HG02938 (cell line): ENCODE results near the gene STK26.
"Not testable (repeated sequence)": the region's sequence is repeated elsewhere in the genome, so short reads cannot be mapped to it uniquely, and the experiment has no call there.

Experiments
- ATAC-seq: cut with Tn5 transposase; IDR thresholded peaks from one replicate; pipeline ENCODE4 v1.9.1; 2021; ENCODE audit warnings: mild to moderate bottlenecking, moderate library complexity; ENCODE audit not compliant: unreplicated experiment

STK26 gene

DNA sequence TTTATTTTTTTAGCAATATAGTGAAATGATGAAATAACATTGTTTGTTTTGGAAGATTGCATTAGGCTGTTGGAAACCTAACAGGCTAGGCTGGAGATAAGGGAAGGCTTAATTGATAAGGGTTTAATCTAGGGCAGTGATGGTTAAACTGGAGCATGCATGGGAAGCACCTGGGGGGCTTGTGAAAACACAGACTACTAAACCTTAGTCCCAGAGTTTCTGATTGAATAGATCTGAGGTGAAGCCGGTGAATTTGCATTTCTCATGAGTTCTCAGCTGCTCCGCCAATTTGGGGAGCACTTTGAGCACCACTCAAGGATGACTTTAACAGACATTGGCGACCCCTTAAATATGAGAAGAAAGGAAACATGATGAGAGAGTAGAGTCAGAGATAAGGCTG is 11.5 kb downstream of the STK26 start:
- no peak for ATAC-seq

DNA sequence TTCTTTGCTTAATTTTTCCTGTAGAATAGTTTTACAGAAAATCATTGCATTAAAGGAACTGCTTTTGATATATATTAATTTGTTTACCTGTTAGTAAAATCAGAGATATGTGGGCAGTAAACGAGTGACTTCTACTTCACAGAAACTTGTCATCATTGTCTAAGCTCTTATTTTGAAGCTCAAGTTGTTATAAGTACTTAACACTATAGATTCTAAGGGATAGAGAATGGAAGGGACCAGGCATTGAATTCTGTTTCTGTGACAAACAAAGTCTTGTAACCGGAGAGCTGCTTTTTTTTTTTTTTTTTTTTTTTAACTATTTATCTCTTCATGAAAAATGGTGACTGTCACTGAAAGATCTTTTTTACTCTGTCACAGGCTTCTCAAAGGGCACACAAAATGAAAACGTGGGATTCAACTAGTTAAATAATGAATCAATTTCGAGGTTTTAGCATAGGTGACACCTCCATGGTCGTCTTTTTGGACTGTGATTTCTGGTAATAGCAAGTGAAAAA is 14.4 kb downstream of the STK26 start:
- no peak for ATAC-seq

DNA sequence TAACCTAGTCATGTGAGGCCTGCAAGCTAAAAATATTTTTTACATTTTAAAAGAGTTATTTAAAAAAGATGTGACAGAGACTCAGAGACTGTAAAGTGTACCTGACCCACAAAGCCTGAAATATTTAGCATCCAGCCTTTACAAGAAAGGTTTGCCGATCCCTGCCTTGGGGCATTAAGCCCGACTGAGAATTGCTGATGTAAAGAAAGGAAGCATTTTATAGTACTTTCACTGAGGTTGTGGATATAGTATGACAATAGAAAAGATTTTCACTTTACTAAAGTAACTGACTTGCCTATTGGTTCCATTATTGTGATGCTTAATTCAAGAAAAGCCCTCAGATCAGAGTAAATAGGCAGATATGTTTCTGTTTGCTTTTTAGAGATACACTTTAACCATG is 17.0 kb downstream of the STK26 start:
- ATAC-seq: no peak

DNA sequence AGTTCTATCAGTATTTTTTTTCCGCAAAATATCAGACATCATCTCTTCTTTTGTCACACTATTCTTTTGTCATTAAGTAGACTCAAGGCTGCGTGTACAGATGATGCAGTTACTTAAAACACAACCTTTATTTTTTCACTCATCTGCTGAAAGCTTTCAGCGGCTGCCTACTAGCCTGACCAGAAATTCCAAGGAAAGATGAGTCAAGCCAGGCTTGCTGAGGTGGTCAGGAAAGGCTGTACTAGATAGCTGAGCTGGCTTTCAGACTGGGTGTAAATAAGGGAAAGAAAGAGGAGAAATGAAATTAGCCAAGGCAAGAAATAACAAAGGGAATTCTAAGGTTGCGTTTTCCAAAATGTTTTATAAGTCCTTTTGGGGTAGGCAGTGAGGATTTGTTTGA is 17.9 kb downstream of the STK26 start:
- no peak for ATAC-seq

DNA sequence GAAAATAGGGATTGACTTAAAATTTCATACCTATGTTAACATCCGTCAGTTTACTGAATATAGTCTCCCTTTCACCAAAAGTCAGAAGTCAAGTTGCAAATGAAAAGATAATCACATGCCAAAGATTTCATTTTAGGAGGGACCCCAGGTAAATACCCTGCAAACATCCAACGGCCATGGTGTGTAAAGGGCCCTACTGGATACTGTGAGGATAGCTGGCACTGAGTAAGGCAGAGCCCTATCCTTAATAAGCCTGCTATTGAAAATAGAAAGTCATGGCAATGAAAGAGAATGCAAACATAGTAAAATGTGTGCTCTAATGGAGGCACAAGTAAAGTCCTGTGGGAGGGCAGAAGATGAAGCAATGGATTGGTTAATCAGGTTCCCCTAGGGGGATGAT is 20.9 kb downstream of the STK26 start:
- ATAC-seq: no peak

DNA sequence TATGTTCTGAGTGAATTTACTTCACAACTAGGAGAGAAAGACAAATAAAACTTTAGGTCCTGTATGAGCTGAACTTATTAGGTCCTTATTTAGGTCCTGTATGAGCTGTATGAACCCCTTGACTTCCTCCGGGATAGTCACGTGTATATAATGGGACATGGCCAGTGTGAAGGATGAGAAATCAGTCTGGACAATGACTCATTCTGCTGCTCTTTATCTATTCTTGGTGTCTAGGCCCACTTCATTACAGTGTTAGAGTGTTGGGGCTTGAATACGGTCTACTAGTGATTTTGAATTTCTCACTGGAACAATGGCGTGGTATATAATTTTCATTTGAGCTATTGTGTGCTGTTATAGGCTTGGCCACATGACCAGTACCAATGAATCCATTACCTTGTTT is 21.9 kb downstream of the STK26 start:
- no peak for ATAC-seq

DNA sequence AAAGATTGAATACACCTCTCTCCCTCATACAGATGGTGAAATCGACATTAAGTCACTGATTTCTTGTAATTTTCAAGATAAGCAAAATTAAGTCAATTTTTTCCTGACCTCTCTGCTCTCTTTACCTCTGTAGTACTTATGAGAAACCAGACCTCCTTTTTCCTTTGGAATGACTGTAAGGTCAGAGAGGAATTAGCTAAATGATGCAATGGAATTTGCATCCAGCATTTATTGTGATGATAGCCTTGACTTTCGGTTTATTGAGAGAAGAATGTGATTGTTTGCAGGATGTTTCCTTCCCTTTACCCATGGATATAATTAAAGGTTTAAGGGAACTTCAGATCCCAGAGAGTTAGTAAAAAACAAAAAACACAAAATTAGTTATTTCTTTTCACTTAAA is 22.4 kb downstream of the STK26 start:
- no peak for ATAC-seq

DNA sequence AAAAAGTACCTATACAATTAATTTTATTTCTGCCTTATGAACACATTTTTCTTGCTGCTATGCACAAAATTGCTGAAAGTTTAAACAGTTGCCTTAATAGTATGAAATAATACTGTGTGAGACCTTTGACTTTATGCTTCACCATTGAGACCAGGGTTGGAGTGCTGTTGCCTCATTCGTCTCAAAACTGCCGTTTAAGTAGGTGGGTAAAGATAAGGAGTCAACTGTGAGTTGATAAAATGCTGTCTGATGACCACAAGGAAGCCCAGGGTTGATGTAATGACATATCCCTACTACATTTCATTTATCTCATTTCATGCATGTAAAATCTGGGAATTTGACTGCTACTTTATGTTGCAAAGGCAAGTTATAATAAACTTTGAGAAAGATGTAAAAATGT is 23.4 kb downstream of the STK26 start:
- ATAC-seq: no peak

DNA sequence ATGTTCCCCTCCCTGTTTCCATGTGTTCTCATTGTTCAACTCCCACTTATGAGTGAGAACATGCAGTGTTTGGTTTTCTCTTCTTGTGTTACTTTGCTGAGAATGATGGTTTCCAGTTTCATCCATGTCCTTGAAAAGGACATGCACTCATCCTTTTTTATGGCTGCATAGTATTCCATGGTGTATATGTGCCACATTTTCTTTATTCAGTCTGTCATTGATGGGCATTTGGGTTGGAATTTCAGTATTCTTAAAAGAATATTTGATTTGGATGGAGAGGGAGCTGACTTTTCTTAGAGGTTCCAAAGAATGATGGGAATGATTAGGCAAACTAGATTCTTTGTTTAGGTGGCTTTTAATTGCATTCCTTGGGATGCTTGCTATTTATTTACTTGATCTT is 28.7 kb downstream of the STK26 start:
- ATAC-seq: not testable (repeated sequence)

DNA sequence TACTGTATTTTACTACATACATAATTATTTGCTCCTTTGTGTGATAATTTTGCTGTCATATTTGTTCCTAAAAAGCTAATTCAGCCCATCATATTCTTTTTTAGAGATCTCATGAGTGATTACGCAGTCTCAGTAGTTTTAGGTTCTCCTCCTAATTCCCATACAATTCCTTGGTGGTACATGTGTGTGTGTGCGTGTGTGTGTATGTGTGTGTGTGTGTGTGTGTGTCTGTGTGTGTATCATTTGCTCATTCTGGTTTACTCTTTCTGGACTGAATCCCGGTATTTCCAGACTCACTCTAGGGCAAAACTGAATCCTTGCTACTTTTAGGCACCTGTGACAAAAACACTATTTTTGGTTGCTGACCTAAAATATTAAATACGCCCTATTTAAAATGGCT is 34.9 kb downstream of the STK26 start:
- no peak for ATAC-seq

DNA sequence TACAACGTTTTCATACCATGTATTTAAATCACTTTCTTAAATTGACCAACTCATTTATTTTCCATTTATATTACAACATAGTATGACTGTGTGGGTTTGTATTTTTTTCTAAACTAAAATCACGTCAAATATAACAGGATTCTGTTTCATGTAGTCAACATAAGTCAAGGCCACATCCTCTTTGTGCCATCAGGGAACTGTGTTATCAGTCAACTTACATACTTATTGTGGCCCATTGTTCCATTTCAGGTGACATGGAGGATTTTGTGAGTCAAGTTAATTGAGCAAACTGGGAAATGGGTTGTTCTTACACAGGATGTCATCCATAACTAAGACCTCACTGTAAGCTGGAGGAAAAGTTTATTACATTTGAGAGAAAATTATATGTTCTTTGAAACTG is 35.9 kb downstream of the STK26 start:
- ATAC-seq: no peak

DNA sequence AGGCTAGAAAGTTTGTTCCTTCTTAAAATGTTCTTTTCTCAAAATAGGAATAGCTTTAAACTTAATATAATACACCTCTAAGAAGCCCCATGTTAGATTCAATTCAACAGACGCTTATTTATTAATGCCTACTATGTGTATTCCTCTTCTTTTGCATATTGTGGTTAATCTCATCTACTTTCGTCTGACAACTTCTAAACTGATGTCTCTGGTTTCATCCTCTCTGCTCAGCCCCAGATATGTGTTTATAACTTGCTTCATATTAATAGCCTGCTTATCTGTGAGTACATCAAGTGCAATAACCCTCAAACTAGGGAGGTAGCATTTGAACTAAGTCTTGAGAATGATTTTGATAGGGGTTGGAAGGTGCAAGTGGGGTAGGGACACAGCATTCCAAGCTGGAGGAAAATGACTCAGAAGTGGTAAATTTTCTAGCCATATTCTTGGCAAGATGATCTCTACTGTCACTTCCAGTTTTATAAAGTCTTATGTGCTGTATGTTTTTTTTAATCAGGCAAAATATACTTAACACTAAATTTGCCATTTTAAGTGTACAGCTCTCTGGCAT is 37.0 kb downstream of the STK26 start:
- peak; percentile 44 for ATAC-seq

DNA sequence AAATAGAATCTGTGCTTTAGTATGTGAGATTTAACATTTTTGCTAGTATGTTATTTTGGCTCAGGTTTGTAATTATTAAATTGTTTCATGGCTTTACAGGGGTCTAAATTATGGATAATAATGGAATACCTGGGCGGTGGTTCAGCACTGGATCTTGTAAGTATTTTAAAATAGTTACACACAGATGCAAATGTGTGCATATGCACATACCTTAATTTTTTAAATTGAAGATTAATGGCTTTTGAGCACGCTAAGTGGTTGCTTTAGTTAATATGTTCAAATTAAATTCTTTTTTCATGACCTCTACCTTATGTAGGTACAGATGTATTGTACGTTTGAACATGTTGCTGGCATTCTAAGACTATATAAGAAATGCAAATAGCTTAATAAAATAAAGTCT is 40.2 kb downstream of the STK26 start:
- no peak for ATAC-seq

DNA sequence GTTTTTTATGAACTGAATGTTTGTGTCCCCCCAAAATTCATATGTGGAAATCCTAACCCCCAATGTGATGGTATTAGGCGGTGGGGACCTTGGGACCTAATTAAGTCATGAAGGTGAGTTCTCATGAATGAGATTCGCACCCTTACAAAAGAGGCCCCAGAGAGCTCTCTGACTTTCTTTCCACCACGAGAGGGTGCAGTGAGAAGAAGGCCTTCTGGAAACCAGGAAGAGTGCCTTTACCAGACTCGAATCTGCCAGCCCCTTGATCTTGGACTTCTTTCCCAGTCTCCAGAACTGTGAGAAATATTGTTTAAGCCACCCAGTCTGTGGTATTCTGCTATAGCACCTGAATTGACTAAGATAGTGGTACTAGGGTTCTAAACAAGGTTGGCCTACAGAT is 40.8 kb downstream of the STK26 start:
- ATAC-seq: no peak

DNA sequence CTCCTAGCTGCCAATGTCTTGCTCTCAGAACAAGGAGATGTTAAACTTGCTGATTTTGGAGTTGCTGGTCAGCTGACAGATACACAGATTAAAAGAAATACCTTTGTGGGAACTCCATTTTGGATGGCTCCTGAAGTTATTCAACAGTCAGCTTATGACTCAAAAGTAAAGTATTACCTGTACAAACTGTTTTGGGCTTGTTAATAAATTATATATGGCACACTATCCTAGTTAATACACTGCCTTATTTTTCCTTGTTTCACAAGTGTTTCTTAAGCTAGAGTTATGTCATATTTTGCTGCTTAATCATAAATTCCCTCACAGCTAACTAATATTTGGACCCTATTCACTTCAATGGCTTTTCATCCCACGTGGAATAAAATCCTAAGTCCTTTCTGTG is 45.3 kb downstream of the STK26 start:
- ATAC-seq: no peak

DNA sequence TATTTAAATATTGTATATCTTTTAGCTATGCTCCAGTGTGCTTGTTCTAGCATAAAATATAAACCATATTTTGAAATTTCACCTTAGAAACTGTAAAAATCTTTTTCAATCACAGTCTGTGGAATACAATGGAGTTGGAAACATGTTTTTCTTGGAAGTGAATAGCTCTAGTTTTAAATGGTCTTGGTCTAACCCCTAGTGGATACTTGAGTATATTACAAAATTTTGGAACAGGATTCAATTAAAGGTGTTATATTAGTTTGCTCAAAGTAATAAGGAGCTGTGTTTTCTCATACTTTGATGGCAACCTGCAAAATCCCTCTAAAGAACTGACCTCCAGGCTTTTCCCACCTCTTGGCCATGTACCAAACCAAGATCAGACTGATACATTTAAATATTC is 48.2 kb downstream of the STK26 start:
- no peak for ATAC-seq

DNA sequence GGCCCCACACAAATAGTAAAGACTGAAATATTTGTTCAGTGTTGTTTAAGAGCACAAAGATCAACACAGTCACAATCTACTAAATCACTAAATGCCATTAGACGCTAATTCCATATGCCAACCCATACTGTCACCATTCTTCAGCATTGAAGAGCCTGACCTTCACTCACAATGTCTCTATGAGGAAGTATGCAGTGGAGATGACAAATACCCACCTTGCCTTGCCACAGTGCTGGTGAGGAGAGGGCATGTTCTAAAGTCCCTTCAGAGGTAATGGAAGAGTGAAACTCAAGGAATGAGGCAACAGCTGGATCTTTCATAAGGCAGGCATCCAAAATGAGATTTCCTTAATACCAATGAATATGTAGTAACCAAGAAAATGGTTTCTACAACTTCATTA is 54.3 kb downstream of the STK26 start:
- ATAC-seq: no peak

DNA sequence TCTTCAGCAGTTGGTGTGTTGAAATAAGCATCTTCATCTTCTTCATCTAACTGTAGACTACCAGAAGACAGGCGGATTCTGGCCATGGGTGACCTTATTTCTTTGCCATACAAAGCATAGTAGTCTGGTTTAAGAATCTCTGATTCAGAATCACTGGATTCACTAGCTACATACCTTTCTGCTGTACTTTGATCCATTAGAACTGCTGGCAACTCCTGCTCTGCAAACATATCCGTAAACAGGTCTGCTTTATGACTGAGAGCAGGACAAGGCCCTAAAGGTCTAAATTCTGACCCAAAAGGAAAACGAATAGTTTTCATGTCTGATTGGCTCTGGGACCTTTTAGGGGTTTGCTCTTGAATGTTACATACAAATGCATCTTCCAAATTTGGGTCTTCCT is 54.8 kb downstream of the STK26 start:
- ATAC-seq: no peak

DNA sequence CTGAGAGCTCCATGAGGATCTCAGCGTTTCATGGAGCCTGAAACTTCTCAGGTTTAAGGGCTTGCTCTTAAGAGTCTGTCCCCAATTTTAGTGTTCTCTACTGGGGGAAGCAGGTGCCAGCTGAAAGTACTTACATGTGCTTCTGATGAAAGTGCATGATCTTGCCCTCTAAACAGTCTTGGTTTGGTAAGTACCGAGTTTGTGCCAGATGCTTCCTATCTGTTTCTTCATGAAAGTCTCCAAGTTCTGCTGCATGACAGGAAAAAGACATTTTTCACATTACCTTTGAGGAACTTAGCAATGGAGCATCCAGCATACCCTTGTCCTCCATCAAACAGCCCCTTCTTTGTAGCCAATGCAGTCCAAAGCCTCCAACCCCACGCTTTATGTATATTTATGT is 62.7 kb downstream of the STK26 start:
- ATAC-seq: no peak

DNA sequence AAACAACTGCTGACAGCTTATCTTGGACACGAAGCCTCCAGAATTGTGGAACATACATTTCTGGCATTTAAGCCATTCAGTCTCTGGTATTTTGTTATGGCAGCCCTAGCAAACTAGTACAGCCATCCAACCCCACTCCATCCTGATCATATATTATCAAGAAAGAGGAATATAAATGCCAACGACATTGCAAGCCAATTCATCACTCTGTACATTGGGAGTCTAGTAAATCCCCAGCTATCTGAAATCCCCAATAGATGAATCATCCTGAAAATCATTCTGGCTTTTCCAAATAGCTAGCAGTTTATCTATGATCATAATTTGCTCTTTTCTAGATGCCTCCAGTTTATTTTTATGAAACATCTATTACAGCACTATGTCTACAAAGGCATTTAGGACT is 63.6 kb downstream of the STK26 start:
- no peak for ATAC-seq

DNA sequence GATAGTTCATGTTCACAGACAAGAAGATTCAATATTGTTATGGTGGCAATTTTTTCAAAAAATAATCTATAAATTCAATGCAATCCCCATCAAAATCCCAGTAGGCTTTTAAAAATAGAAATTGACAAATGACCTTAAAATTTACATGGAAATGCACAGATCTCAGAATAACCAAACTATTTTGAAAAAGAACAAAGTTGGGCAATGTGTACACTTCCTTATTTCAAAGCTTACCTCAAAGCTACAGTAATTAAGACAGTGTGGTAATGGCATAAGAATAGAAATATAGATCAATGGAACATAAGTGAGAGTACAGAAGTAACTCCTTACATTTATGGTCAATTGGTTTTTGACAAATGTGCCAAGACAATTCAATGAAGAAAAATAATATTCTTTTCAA is 65.8 kb downstream of the STK26 start:
- no peak for ATAC-seq

DNA sequence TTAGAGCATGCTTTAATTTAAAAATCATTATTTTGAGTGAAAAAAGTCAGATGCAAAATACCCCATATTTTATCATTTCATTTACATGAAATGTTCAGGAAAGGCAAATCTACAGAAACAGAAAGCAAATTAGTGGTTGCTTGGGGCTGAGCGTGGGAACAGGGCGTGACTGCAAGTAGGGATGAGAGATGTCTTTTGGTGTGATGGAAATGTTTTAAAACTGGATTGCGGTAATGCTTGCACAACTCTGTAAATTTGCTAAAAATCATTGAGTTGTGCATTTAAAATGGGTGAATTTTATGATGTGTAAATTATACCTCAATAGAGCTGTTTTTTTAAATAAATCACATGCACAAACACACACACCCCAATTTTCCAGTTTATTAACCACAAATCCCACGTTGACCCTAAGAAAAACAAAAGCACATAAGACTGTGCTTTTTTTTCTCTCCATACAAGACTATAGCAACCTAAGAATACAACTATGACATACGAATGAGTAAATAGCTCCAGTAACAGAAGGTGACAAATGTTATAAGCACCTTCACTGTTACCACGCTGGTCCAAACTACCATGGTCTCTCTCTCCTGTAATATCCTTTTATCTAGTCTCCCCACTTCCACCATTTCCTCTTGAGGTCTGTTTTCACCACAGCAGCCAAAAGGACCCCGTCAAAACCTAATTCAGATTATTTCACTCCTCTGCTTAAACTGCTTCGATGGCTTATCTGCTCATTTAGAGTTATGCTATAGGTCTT is 67.5 kb downstream of the STK26 start:
- ATAC-seq: no peak
